ENCODE measurements around the gene IGF1. TPM values are rescaled to one million over a fixed set of nuclear protein-coding genes. Genes with fewer than 3 reads are reported as not detected.

Gene IGF1
- total RNA-seq, 1 donor from 2014 or later: 62.2 TPM

DNA sequence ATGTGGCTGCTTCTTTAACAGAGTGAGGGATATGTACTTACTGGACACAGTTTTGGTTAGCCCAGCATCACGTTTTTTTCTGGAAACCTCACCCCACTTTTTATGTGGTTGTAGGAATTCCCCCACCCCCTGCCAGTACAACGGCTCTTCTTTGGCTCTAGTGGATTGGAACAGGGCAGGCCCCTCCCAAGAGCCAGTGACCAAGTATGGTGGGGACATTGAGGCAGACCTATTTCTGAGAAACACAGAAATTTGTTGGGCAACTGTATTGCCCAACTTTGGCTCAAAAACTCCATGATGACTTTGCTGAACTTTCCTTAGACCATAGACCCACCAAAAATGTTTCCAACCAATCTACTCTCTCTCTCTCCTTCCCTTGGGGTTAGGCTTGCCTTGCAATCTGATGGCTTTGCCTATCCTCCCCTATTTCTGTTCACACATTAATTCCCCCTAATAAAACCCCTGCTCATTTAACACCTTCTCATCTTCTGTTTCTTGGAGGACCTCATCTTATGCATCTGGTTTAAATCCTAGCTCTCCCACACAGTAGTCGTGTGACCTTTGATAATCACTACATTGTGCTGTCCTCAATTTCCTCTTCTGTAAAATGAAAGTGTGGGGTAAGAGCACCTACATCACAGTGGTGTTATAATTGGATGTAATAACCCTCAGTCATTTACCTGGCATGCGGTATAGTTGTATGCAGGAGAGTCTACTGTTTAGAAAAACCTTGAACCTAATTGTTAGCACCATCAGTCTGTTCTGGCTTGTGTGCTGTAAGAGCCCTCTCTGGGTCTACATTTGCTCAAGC is 71.7 kb downstream of the IGF1 start:
- peaks cover 29% of the 10 kb centered on the region for H3K4me1 Mint-ChIP-seq
- H3K36me3 Mint-ChIP-seq: no peaks in the 10 kb centered on the region
- H3K9me3 Mint-ChIP-seq: peaks cover 4% of the 10 kb centered on the region
- H3K27ac Mint-ChIP-seq: no peak overlapping the region
- TF ChIP-seq, protein P1, sequence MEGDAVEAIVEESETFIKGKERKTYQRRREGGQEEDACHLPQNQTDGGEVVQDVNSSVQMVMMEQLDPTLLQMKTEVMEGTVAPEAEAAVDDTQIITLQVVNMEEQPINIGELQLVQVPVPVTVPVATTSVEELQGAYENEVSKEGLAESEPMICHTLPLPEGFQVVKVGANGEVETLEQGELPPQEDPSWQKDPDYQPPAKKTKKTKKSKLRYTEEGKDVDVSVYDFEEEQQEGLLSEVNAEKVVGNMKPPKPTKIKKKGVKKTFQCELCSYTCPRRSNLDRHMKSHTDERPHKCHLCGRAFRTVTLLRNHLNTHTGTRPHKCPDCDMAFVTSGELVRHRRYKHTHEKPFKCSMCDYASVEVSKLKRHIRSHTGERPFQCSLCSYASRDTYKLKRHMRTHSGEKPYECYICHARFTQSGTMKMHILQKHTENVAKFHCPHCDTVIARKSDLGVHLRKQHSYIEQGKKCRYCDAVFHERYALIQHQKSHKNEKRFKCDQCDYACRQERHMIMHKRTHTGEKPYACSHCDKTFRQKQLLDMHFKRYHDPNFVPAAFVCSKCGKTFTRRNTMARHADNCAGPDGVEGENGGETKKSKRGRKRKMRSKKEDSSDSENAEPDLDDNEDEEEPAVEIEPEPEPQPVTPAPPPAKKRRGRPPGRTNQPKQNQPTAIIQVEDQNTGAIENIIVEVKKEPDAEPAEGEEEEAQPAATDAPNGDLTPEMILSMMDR (IDR thresholded peaks at IDR 0.05; ENCODE audit: unreplicated experiment): no peak
- no peaks in the 10 kb centered on the region for H3K27me3 Mint-ChIP-seq (ENCODE audit: low read depth)
- DNase-seq (ENCODE audit: low spot score in 2 of 2, unreplicated experiment in 2 of 2): no peak
- H3K4me3 Mint-ChIP-seq: no peak overlapping the region

DNA sequence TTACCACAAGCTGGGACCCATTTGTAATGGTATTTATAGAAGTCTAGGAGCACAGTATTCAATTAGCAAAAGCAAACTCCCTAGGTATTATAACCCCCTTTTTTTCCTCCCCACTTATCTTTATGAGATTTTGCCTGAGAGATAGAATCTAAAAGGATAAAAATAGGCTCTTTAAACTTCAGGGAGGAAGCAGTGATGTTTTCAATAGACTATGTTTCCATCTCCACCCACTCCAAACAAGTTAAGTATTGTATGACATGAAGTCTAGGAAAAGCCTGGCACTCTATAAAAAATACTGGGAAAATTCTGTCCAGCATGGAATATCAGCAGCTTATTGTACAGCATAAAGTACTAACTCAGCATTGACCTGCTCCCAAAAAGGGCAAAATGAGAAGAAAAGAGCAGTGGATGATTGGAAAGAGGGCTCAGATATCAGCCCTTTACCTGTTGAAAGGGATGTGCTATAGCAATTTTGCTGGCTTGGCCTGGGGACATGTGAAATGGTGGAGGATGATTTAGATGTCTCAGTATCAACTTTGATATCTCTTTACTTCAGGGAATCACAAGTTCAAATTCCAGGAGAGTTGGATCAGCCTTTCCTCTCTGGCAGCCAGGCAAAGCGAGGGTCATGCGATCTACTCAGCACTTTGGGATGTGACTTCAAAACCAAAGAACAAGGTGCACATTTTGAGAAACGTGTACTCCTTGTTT is 72.4 kb downstream of the IGF1 start:
- peaks cover 4% of the 10 kb centered on the region for H3K9me3 Mint-ChIP-seq
- no peaks in the 10 kb centered on the region for H3K27me3 Mint-ChIP-seq (ENCODE audit: low read depth)
- TF ChIP-seq, protein P1 (IDR thresholded peaks at IDR 0.05; ENCODE audit: unreplicated experiment): no peak
- DNase-seq (ENCODE audit: low spot score in 2 of 2, unreplicated experiment in 2 of 2): no peak
- peak overlapping the region; percentile 7 for H3K27ac Mint-ChIP-seq
- peaks cover 27% of the 10 kb centered on the region for H3K4me1 Mint-ChIP-seq
- H3K4me3 Mint-ChIP-seq: no peak overlapping the region
- no peaks in the 10 kb centered on the region for H3K36me3 Mint-ChIP-seq

DNA sequence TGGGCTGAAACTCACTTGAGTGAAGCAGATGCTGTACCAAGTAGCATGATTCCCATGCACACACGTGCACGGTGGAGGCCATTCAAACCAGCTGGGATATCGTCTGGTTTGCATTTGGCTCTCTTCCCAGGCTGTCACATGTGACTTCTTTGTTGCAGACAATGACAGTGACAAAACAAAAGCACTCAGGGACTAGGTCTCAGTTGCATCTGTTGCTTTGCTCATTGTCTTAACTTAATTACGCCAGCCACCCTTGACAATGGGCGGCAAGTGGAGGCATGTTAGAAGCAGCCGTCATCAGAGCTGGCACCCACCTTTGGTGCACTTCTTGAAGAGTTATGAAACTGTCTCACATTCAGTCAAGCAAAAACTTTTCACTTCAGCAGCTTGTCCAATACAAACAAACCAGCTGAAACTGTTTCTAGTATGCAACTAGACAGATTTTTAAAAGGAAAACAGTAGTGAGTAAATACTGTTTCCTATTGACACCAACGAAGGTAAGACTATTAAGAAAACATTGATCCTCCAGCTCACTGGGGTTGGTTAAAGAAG is 74.3 kb downstream of the IGF1 start:
- TF ChIP-seq, protein P1 (IDR thresholded peaks at IDR 0.05; ENCODE audit: unreplicated experiment): no peak
- peak overlapping the region; percentile 64 for H3K27ac Mint-ChIP-seq
- H3K9me3 Mint-ChIP-seq: peaks cover 4% of the 10 kb centered on the region
- peaks cover 6% of the 10 kb centered on the region for H3K36me3 Mint-ChIP-seq
- H3K4me3 Mint-ChIP-seq: no peak overlapping the region
- H3K4me1 Mint-ChIP-seq: peaks cover 27% of the 10 kb centered on the region
- no peaks in the 10 kb centered on the region for H3K27me3 Mint-ChIP-seq (ENCODE audit: low read depth)
- no peak for DNase-seq (ENCODE audit: low spot score in 2 of 2, unreplicated experiment in 2 of 2)

DNA sequence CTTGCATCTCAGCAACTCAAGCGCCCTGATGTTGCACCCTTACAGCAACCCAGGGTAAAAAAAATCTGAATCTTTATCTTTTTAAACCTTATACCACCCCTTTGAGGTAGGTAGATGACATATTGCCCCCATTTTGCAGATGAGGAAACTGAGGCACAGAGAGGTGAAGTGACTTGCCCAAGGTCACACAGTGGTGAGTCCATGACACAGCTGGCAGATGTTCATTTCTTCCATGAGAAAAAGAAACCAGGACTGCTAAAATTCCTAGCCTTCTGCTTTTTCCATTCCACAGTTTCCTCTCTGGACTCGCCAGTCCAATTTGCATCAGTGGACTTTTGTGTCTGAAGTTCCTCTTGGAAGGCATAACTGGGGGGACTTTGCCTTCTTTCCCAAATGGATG is 79.3 kb downstream of the IGF1 start:
- H3K27ac Mint-ChIP-seq: no peak overlapping the region
- no peaks in the 10 kb centered on the region for H3K27me3 Mint-ChIP-seq (ENCODE audit: low read depth)
- H3K36me3 Mint-ChIP-seq: peaks cover 6% of the 10 kb centered on the region
- peaks cover 13% of the 10 kb centered on the region for H3K4me1 Mint-ChIP-seq
- no peak overlapping the region for H3K4me3 Mint-ChIP-seq
- TF ChIP-seq, protein P1 (IDR thresholded peaks at IDR 0.05; ENCODE audit: unreplicated experiment): no peak
- no peaks in the 10 kb centered on the region for H3K9me3 Mint-ChIP-seq
- DNase-seq (ENCODE audit: low spot score in 2 of 2, unreplicated experiment in 2 of 2): no peak

DNA sequence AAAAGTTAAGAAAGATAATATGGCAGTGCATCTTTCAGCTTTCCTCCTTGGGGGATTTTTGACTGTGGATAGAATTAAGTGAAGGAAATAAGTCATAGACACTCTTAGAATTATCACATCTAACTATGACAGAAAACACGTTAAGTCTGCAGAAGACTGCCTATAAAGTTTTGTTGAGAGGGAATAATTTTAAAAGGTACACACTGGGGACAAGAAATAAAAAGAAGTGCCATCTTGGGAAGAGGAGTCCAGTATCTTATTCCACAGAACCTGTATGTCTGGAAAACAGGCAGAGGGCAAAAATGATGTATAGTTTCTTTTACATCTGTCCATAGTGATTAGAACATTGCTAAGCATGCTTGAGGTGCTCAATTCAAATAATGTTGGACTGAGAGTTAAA is 80.7 kb downstream of the IGF1 start:
- Mint-ChIP-seq H3K27ac (no peak overlapping the region), H3K9me3 (no peaks in the 10 kb centered on the region), H3K4me1 (peaks cover 7% of the 10 kb centered on the region), H3K27me3 (ENCODE audit: low read depth) (no peaks in the 10 kb centered on the region), H3K36me3 (peaks cover 6% of the 10 kb centered on the region), H3K4me3 (no peak overlapping the region)
- TF ChIP-seq, protein P1 (IDR thresholded peaks at IDR 0.05; ENCODE audit: unreplicated experiment): no peak
- no peak for DNase-seq (ENCODE audit: low spot score in 2 of 2, unreplicated experiment in 2 of 2)

Data from mesothelial cell of epicardium (in vitro differentiated cells).